H1 (cell line): ENCODE data around the gene PASD1.

Experiments
- CBX5 ChIP-seq: fragments of 300-800, 300-1000 bp; sonication (generic); IDR thresholded peaks from 2 replicates; pipeline ENCODE4 v1.7.1; 2016; ENCODE audit warnings: antibody characterized with exemption, low read length, low read depth
- CHD1 ChIP-seq: IDR thresholded peaks from 2 replicates; pipeline ENCODE4 v1.6.1; 2012; ENCODE audit warnings: low read depth, low read length, improper control_type of control experiment
- EGR1 ChIP-seq: IDR thresholded peaks from 2 replicates; pipeline ENCODE4 v1.6.1; 2011; ENCODE audit warnings: low read depth, low read length, borderline replicate concordance
- EZH2 ChIP-seq: fragments of 200-600 bp; sonication (generic); IDR thresholded peaks from 2 replicates; pipeline ENCODE4 v1.7.1; 2012; ENCODE audit warnings: low read depth, mild to moderate bottlenecking, moderate library complexity, low read length, inconsistent platforms; ENCODE audit not compliant: severe bottlenecking
- GABPA ChIP-seq: IDR thresholded peaks from 2 replicates; pipeline ENCODE4 v1.6.1; 2011; ENCODE audit warnings: mild to moderate bottlenecking, low read length, moderate library complexity, borderline replicate concordance; ENCODE audit not compliant: insufficient read depth
- JUN ChIP-seq: IDR thresholded peaks from 2 replicates; pipeline ENCODE4 v1.6.1; 2011; ENCODE audit warnings: low read depth, mild to moderate bottlenecking, improper control_type of control experiment, low read length
- POLR2A ChIP-seq, 2 experiments: IDR thresholded peaks; 1 replicate in 1 of 2; 2 replicates in 1 of 2; pipeline ENCODE4 v1.6.1; 2011; ENCODE audit warnings: low read depth in 2 of 2, low read length in 2 of 2, mild to moderate bottlenecking in 2 of 2; ENCODE audit errors: control extremely low read depth in 1 of 2
- SP1 ChIP-seq: IDR thresholded peaks from 2 replicates; pipeline ENCODE4 v1.6.1; 2011; ENCODE audit warnings: low read depth, low read length
- TF ChIP-seq, protein P1 (sequence below), 3 experiments: IDR thresholded peaks; 1 replicate in 2 of 3; 2 replicates in 1 of 3; pipeline versions ENCODE4 v1.5.1 to v1.6.1; 2011; ENCODE audit warnings: low read length in 3 of 3, mild to moderate bottlenecking in 3 of 3, inconsistent platforms in 2 of 3, low read depth in 1 of 3, moderate library complexity in 1 of 3; ENCODE audit not compliant: insufficient read depth in 1 of 3; ENCODE audit errors: control extremely low read depth in 1 of 3

DNA sequence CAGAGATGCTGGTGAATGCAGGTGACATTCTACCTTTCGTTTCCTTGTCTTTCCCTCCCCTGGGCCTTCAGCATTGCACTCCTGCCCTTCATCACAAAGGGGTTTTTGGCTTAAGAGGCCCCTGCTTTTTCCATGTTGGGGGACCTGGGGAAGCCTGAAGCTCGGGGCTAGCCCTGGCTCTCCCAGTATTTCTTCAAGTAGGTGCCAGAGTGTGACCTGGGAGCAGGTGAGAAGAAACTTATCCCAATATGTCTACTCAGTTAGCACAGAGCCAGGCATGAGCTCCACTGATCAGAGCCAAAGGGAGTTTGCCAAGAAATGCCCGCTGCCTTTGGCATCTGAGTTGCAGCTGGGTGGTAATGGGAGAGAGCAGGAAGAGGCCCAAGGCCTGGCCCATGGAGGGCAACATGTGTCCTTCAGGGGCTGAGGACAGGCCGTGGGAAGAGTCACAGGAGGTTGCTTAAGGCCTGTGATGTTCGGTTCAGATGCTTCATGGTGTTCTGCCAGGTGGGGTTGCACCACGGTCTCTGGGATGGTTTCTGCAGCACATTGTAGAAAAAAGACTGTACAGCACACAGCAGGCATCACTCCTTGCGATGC is 139.4 kb downstream of the PASD1 start:
- TF ChIP-seq JUN (no peak), POLR2A (IDR thresholded peaks at IDR 0.05; ENCODE audit: control extremely low read depth in 1 of 2, low read depth in 2 of 2, low read length in 2 of 2) (no peak), EZH2 (no peak), EGR1 (no peak), CBX5 (no peak), GABPA (no peak), CHD1 (no peak), SP1 (no peak)
- TF ChIP-seq, protein P1, sequence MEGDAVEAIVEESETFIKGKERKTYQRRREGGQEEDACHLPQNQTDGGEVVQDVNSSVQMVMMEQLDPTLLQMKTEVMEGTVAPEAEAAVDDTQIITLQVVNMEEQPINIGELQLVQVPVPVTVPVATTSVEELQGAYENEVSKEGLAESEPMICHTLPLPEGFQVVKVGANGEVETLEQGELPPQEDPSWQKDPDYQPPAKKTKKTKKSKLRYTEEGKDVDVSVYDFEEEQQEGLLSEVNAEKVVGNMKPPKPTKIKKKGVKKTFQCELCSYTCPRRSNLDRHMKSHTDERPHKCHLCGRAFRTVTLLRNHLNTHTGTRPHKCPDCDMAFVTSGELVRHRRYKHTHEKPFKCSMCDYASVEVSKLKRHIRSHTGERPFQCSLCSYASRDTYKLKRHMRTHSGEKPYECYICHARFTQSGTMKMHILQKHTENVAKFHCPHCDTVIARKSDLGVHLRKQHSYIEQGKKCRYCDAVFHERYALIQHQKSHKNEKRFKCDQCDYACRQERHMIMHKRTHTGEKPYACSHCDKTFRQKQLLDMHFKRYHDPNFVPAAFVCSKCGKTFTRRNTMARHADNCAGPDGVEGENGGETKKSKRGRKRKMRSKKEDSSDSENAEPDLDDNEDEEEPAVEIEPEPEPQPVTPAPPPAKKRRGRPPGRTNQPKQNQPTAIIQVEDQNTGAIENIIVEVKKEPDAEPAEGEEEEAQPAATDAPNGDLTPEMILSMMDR (IDR thresholded peaks at IDR 0.05; ENCODE audit: control extremely low read depth in 1 of 3, insufficient read depth in 1 of 3, low read depth in 1 of 3, low read length in 3 of 3): no peak
